ENCODE measurements around the gene FAM72C.
"Not testable (repeated sequence)": the region's sequence is repeated elsewhere in the genome, so short reads cannot be mapped to it uniquely, and the experiment has no call there.

FAM72C gene

DNA sequence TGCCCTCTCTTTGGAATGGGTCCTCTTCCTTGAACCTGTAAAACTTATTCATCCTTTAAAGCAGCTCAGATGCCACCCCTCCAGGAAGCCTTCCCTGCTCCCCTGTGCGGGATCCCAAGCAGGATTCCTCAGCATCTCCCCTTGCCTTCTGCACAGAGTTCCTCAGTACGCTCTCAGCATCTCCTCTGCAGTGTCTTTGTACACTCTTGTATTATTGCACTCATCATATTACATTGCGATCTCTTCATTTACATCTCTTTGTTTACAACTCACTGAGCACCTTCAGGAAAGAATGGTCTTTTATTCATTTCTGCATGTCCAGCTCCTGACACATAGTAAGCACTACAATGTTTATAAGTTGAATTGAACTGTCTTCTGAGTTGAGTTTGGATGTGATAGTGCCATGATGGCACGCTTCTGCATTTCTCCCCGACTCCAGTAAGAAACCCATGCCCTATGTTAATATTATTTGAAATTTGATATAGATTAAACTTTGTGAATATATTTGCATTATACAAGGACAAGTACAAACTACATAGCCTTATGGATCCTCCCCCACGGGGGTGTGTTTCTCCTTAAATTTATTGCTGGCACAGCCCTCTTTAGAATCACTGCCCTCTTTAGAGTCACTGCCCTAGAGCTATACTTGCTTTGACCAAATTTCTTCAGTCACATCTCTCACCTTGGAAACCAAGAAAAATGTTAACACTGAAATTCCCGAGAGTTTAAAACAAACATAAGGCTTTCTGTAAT, 13.1 kb upstream of the FAM72C start:
- not testable (repeated sequence) for DNase-seq

GRCh38 chr1:143974416-143974815, 2.6 kb upstream of the FAM72C start:
- DNase-seq: not testable (repeated sequence)

DNA sequence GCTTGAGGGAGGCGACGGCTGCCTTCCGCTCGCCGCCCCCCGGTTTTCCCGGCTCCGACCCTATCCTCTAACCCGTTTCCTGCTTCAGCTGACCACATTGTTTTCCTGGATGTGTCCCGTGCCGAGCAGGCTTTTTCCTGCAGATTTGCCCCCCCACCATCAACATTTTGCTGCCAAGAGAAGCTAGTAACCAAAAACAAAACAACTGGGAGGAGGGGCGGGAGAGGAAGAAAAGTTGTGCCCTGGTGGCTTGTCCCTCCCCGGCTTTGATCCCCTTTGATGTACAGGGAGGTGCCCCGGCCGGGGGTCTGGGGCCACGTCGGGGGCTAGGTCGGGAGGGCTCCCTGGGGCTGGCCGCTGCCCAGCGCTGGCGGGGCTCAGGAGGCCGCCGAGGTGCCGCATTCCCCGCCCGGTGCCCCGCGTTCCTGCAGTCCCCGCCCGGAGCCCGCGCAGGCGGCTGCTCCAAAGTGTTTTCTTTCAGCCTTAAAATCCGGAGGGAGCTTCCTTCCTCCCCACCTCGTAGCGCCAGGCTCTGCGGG, 2.2 kb upstream of the FAM72C start:
- not testable (repeated sequence) for DNase-seq

- DNase-seq: not testable (repeated sequence)
These were observed 1.1 kb upstream of the FAM72C start for GRCh38 chr1:143972753-143973326.

GRCh38 chr1:143965860-143966259, 5.9 kb downstream of the FAM72C start:
- not testable (repeated sequence) for DNase-seq

- DNase-seq: not testable (repeated sequence)
These were observed 7.5 kb downstream of the FAM72C start for GRCh38 chr1:143964294-143964693.

GRCh38 chr1:143955930-143956329, 15.9 kb downstream of the FAM72C start:
- DNase-seq: not testable (repeated sequence)

DNA sequence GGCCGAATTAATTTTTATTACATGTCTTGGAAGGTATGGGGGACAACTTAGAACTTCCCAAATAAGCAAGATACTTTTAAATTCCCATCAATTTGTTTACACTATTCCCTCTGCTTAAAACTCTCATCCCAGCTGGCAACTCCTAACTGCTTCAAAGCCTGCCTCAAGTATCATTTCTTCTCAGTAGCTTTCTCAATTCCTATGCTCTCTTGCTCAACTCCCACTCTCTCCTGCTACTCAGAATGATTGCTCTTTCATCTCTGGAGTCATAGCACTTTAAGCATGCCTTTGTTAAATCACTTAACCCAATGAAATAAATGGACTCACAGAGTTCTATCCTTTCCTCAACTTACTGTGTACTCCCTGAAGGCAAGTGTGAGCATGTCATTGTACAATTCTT, 18.9 kb downstream of the FAM72C start:
- not testable (repeated sequence) for DNase-seq

DNA sequence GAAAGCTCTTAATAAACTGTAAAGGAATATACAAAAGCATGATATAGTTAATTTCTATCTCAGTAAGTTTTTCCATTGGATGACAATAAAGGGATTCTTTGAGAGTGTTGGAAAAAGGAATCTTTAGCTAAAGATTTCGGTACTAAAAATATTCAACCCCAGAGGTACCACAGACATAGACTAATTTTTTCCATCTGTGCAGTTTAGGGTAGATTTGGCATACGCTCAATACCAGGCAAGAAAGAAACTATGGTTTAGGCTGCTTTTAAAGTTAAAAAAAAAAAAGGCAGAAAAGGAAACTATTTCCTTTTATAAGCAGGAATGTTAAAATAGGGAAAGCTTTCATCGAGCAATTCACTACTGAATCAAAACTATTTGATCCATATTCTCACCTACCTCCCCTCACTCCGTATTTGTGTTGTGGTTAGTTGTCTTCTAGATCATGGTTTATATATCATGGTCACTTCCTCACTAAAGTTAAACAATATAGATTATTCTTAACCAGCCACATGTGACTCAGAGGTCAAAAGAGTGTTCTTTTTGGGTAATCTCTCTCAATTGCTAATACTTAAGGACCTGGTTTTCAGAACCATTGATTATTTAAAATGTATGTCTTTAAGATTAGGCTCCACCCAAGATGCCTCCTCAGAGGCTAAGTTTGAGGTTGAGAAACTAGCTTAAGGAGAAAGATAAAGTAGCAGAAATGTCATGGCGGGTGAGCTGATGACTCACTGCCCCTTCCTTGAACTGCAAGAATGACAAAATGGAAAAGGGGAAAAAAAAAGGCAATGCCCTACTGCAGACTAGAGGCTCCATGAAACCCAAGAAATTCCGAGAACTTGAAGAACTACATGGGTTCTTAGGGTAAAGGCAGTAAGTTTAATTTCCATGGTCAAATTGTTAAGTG, 20.0 kb downstream of the FAM72C start:
- not testable (repeated sequence) for DNase-seq

DNA sequence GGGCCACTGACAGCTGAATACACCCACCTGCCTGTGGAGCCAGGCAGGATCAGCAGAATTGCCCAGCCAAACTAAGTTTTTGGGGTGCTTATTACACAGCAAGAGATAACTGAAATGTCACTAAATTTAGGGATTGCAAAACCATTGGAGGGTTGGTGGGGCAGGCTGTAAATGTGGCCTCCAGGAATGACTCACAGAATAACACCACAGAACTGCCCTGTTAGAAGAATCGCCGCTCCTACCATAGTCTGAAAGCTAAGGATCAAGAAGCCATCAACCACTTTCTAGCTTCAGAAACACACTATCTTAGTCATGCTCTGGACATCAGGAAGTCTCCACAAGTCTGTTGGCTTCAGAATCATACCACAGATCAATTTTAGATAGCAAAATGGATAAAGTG, 24.0 kb downstream of the FAM72C start:
- not testable (repeated sequence) for DNase-seq

- not testable (repeated sequence) for DNase-seq
These were observed 26.5 kb downstream of the FAM72C start for GRCh38 chr1:143945253-143945652.

GRCh38 chr1:143944576-143945240, 27.1 kb downstream of the FAM72C start:
- DNase-seq: not testable (repeated sequence)

DNA sequence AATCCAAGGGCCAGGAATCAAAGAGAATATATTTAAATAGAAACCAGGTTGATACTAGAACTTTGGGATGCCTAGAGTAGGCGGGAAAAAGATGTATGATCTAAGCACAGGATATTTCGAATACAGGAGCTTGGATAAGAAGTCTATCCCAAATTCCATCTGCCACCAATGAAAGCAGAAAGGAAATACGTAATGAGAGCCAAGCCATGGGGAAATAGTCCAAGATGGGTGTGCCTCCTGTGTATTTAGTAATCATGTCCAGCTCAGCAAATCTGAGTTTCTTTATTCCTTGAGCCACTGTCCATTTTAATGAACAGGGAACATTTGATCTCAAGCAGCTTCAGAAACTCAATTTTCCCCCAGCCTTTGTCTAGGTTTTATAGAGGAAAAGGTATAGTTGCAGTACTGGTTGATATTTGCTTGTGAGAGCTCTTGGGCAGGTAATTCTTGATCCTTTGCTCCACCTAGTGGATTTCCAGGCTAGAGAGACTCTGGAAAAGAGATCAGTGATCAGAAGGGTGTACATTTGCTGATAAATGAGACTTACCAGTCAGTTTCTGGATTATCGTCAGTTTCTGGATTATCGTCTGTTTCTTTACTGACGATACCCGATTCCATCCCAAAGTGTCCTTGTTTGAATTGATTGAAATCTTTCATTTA, 28.3 kb downstream of the FAM72C start:
- not testable (repeated sequence) for DNase-seq

DNA sequence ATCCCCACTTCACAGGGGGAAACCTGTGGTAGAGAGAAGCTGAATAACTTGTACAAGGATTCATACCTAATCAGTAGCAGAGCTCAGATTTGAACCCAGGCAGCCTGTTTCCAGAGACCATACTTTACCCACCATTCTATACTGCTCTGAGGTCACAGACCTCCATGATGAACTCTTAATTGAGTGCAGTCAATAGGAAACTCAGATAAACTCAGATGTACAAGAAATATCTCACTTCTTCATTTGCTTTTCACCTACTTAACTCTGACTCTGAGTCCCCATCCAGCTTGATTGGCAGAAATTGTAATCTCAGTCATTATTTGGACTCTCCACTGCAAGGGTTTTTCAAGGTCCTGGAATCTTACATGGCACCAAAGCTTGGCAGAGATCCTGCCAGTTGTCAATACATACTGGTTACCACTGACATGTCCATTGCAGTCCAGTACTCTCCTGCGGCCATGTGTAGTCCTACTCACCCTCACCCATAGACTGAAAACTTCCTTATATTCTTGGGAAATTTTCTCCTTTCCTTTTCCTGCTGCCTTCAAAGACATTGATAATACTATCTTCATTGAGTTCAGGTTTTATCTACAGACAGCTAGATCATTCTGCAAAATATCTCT, 29.4 kb downstream of the FAM72C start:
- DNase-seq: not testable (repeated sequence)

DNA sequence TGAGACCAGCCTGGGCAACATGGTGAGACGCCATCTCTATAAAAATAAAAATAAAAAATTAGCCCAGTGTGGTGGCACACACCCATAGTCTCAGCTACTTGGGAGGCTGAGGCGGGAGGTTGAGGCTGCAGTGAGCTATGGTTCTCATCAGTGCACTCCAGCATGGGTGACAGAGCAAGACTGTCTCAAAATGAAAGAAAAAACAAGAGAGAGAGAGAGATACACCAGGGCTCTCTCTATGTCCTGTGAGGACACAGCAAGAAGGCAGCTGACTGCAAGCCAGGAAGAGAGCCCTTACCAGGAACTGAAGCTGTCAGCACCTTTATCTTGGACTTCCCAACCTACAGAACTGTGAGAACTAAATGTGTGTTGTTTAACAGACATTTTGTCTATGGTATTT, 32.1 kb downstream of the FAM72C start:
- DNase-seq: not testable (repeated sequence)

- not testable (repeated sequence) for DNase-seq
These were observed 32.9 kb downstream of the FAM72C start for GRCh38 chr1:143938922-143939321.

- DNase-seq: not testable (repeated sequence)
These were observed 35.2 kb downstream of the FAM72C start for GRCh38 chr1:143936457-143937115.

DNA sequence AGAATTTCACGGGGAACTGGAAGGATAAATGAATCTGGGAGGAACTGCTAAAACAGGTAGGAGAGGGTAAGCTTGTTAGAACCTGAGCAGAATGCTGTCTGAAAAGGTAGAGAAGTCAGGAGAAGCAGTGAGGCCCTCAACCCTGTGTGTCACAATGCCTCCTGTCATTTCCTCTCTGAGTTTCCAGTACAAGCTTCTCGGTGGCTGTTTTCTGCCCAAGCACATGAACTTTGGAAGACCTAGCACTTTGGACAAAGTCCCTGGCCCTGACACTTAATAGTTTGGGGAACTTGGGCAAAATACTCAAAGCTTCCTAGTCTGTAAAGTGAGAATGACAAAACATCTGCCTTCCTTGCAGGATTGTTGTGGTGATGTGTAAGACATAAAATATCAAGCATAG, 52.7 kb downstream of the FAM72C start:
- DNase-seq: not testable (repeated sequence)

- DNase-seq: not testable (repeated sequence)
These were observed 53.2 kb downstream of the FAM72C start for GRCh38 chr1:143918552-143918951.

- DNase-seq: not testable (repeated sequence)
These were observed 58.1 kb downstream of the FAM72C start for GRCh38 chr1:143913705-143914104.
